Peyer's patch (tissue), 4 donors: ENCODE data around the gene RAB1B.

Experiments used
- CTCF ChIP-seq, 6 experiments: fragments of 450-650 bp in 4 of 6; fragments of 200-600 bp in 2 of 6; sonication (generic) in 1 of 6; IDR thresholded peaks; one replicate each; pipeline ENCODE4 v1.5.1; 2017 to 2019; ENCODE audit warnings: antibody characterized with exemption in 6 of 6, mild to moderate bottlenecking in 3 of 6, moderate library complexity in 1 of 6
- POLR2A ChIP-seq, 2 donors: fragments of 450-650 bp; IDR thresholded peaks; one replicate each; pipeline ENCODE4 v1.5.1; 2017; ENCODE audit warnings: antibody characterized with exemption in 2 of 2, mild to moderate bottlenecking in 2 of 2, moderate library complexity in 2 of 2

GRCh38 chr11:66325263-66325671 lies 56.8 kb downstream of the RAB1B start:
- TF ChIP-seq CTCF (IDR thresholded peaks at IDR 0.05) (no peak), POLR2A (IDR thresholded peaks at IDR 0.05) (no peak)
